ENCODE data around the gene CYP4A22.

CYP4A22 gene

GRCh38 chr1:47181955-47182675 is 44.9 kb downstream of the CYP4A22 start:
- H3K79me2 ChIP-seq (ENCODE audit: insufficient read depth, low read depth), result no peaks in the 10 kb centered on the region
- no peak overlapping the region for H2AFZ ChIP-seq (ENCODE audit: low read depth)
- H4K20me1 ChIP-seq (ENCODE audit: insufficient read depth), result no peaks in the 10 kb centered on the region
- H3K27ac ChIP-seq, result no peak overlapping the region
- H3K4me2 ChIP-seq, result no peak overlapping the region
- H3K27me3 ChIP-seq (ENCODE audit: insufficient read depth, low read depth), result no peaks in the 10 kb centered on the region
- no peak for TF ChIP-seq CTCF (conservative IDR thresholded peaks at IDR 0.05; ENCODE audit: low read depth, low read length)
- no peaks in the 10 kb centered on the region for H3K36me3 ChIP-seq (ENCODE audit: insufficient read depth)
- H3K4me3 ChIP-seq (IDR thresholded peaks at IDR 0.05; ENCODE audit: insufficient read depth, low read depth, low read length), result no peak overlapping the region
- peaks cover 7% of the 10 kb centered on the region for H3K4me1 ChIP-seq (ENCODE audit: low read depth, poor library complexity, severe bottlenecking)
- no peak overlapping the region for H3K9ac ChIP-seq

- H3K27me3 ChIP-seq (ENCODE audit: insufficient read depth, low read depth), result no peaks in the 10 kb centered on the region
- no peak for TF ChIP-seq CTCF (conservative IDR thresholded peaks at IDR 0.05; ENCODE audit: low read depth, low read length)
- no peaks in the 10 kb centered on the region for H4K20me1 ChIP-seq (ENCODE audit: insufficient read depth)
- H3K4me3 ChIP-seq (IDR thresholded peaks at IDR 0.05; ENCODE audit: insufficient read depth, low read depth, low read length), result no peak overlapping the region
- H3K4me2 ChIP-seq, result no peak overlapping the region
- H3K27ac ChIP-seq, result no peak overlapping the region
- no peaks in the 10 kb centered on the region for H3K79me2 ChIP-seq (ENCODE audit: insufficient read depth, low read depth)
- H2AFZ ChIP-seq (ENCODE audit: low read depth), result no peak overlapping the region
- no peaks in the 10 kb centered on the region for H3K36me3 ChIP-seq (ENCODE audit: insufficient read depth)
- peaks cover 7% of the 10 kb centered on the region for H3K4me1 ChIP-seq (ENCODE audit: low read depth, poor library complexity, severe bottlenecking)
- H3K9ac ChIP-seq, result no peak overlapping the region
Observed at GRCh38 chr1:47182676-47183235, 45.5 kb downstream of the CYP4A22 start.

- Histone ChIP-seq H3K4me1 (ENCODE audit: low read depth, poor library complexity, severe bottlenecking) (peaks cover 7% of the 10 kb centered on the region), H2AFZ (ENCODE audit: low read depth) (no peak overlapping the region), H3K9ac (no peak overlapping the region), H3K4me3 (IDR thresholded peaks at IDR 0.05; ENCODE audit: insufficient read depth, low read depth, low read length) (no peak overlapping the region), H3K4me2 (no peak overlapping the region), H3K27ac (no peak overlapping the region), H3K79me2 (ENCODE audit: insufficient read depth, low read depth) (no peaks in the 10 kb centered on the region), H3K36me3 (ENCODE audit: insufficient read depth) (no peaks in the 10 kb centered on the region), H4K20me1 (ENCODE audit: insufficient read depth) (no peaks in the 10 kb centered on the region), H3K27me3 (ENCODE audit: insufficient read depth, low read depth) (no peaks in the 10 kb centered on the region)
- TF ChIP-seq CTCF (conservative IDR thresholded peaks at IDR 0.05; ENCODE audit: low read depth, low read length), result no peak
Observed at GRCh38 chr1:47183308-47184089, 46.3 kb downstream of the CYP4A22 start.

- no peak overlapping the region for H3K4me2 ChIP-seq
- no peaks in the 10 kb centered on the region for H3K27me3 ChIP-seq (ENCODE audit: insufficient read depth, low read depth)
- no peak overlapping the region for H3K27ac ChIP-seq
- peaks cover 5% of the 10 kb centered on the region for H3K4me1 ChIP-seq (ENCODE audit: low read depth, poor library complexity, severe bottlenecking)
- no peak overlapping the region for H2AFZ ChIP-seq (ENCODE audit: low read depth)
- H4K20me1 ChIP-seq (ENCODE audit: insufficient read depth), result no peaks in the 10 kb centered on the region
- H3K9ac ChIP-seq, result no peak overlapping the region
- no peak for TF ChIP-seq CTCF (conservative IDR thresholded peaks at IDR 0.05; ENCODE audit: low read depth, low read length)
- no peak overlapping the region for H3K4me3 ChIP-seq (IDR thresholded peaks at IDR 0.05; ENCODE audit: insufficient read depth, low read depth, low read length)
- H3K36me3 ChIP-seq (ENCODE audit: insufficient read depth), result no peaks in the 10 kb centered on the region
- no peaks in the 10 kb centered on the region for H3K79me2 ChIP-seq (ENCODE audit: insufficient read depth, low read depth)
Observed at GRCh38 chr1:47184090-47184821, 47.0 kb downstream of the CYP4A22 start.
